Cardiac muscle cell (in vitro differentiated cells and primary cell): ENCODE results near the gene GRM4. TPM values are rescaled to one million over a fixed set of nuclear protein-coding genes. Genes with fewer than 3 reads are reported as not detected.
A peak's percentile ranks its signal among the peaks of the same experiment; 100 is the strongest.

Experiments used
- DNase-seq, 2 donors: peaks; one replicate each; pipeline versions ENCODE4 v3.0.0 to v3.0.0-alpha.2; 2010 to 2017; ENCODE audit warnings: low read depth in 1 of 2, low spot score in 1 of 2
- H3K27ac ChIP-seq: fragments of 200-600 bp; sonication (generic); 2 replicates; pipeline ENCODE4 v1.5.1; 2016
- H3K27me3 ChIP-seq: fragments of 200-600 bp; sonication (generic); 2 replicates; pipeline ENCODE4 v1.6.0; 2016; ENCODE audit warnings: control low read depth
- H3K36me3 ChIP-seq: fragments of 200-600 bp; sonication (generic); 2 replicates; pipeline ENCODE4 v1.5.1; 2016; ENCODE audit warnings: control low read depth
- H3K4me1 ChIP-seq: fragments of 200-600 bp; sonication (generic); 2 replicates; pipeline ENCODE4 v1.8.1; 2017; ENCODE audit warnings: low read depth, mild to moderate bottlenecking, mixed run types
- H3K4me3 ChIP-seq: fragments of 200-600 bp; sonication (generic); 2 replicates; pipeline ENCODE4 v1.5.1; 2016; ENCODE audit warnings: mild to moderate bottlenecking
- H3K9me3 ChIP-seq: fragments of 200-600 bp; sonication (generic); 2 replicates; pipeline ENCODE4 v1.5.1; 2017; ENCODE audit warnings: low read depth, mild to moderate bottlenecking, control low read depth
- CTCF ChIP-seq: IDR thresholded peaks from 2 replicates; pipeline ENCODE4 v1.5.1; 2012; ENCODE audit warnings: low read depth, mild to moderate bottlenecking, low read length
- polyA plus RNA-seq: library from polyadenylated mRNA; unstranded; fragments of >200 nt; fragmentation: Nextera tagmentation; extraction: Ambion mirVana; gene quantifications from 2 replicates; pipeline ENCODE4 v1.2.1, GENCODE V29; 2016
- total RNA-seq: library from RNA; depleted of rRNA; stranded (reverse); fragments of >200 nt; gene quantifications from 2 replicates; pipeline ENCODE4 v1.2.3, GENCODE V29; 2016

GRM4 gene
- total and polyA plus RNA-seq, 2 experiments from 2014 or later: 0.31 to 0.42 TPM

- Histone ChIP-seq H3K4me1 (peaks cover 8% of the 10 kb centered on the region), H3K9me3 (no peaks in the 10 kb centered on the region), H3K36me3 (no peaks in the 10 kb centered on the region), H3K4me3 (no peak overlapping the region), H3K27ac (no peak overlapping the region), H3K27me3 (no peaks in the 10 kb centered on the region)
- TF ChIP-seq CTCF: no peak
- no peak for DNase-seq
Measured at GRCh38 chr6:33985313-33985751, 160.6 kb downstream of the GRM4 start.

GRCh38 chr6:33984466-33985312, 161.2 kb downstream of the GRM4 start:
- DNase-seq: no peak
- H3K9me3 ChIP-seq: no peaks in the 10 kb centered on the region
- no peak overlapping the region for H3K27ac ChIP-seq
- H3K27me3 ChIP-seq: no peaks in the 10 kb centered on the region
- no peak for TF ChIP-seq CTCF
- no peaks in the 10 kb centered on the region for H3K36me3 ChIP-seq
- no peak overlapping the region for H3K4me3 ChIP-seq
- H3K4me1 ChIP-seq: peaks cover 8% of the 10 kb centered on the region

GRCh38 chr6:33983721-33984465, 162.0 kb downstream of the GRM4 start:
- no peak for DNase-seq
- Histone ChIP-seq H3K4me1 (peaks cover 8% of the 10 kb centered on the region), H3K27ac (no peak overlapping the region), H3K4me3 (no peak overlapping the region), H3K27me3 (no peaks in the 10 kb centered on the region), H3K9me3 (no peaks in the 10 kb centered on the region), H3K36me3 (no peaks in the 10 kb centered on the region)
- TF ChIP-seq CTCF: no peak

GRCh38 chr6:33983109-33983716, 162.7 kb downstream of the GRM4 start:
- Histone ChIP-seq H3K36me3 (no peaks in the 10 kb centered on the region), H3K27ac (no peak overlapping the region), H3K4me1 (peaks cover 4% of the 10 kb centered on the region), H3K4me3 (no peak overlapping the region), H3K9me3 (no peaks in the 10 kb centered on the region), H3K27me3 (no peaks in the 10 kb centered on the region)
- TF ChIP-seq CTCF: no peak
- DNase-seq: peak in 1 of 2 donors; percentile 10

- TF ChIP-seq CTCF: no peak
- Histone ChIP-seq H3K27me3 (peaks cover 4% of the 10 kb centered on the region), H3K27ac (no peak overlapping the region), H3K4me3 (no peak overlapping the region), H3K36me3 (no peaks in the 10 kb centered on the region), H3K4me1 (no peaks in the 10 kb centered on the region), H3K9me3 (no peaks in the 10 kb centered on the region)
- no peak for DNase-seq
Measured at GRCh38 chr6:33981861-33982260, 164.0 kb downstream of the GRM4 start.
